ENCODE results near the gene PALLD.
"Not testable (repeated sequence)": the region's sequence is repeated elsewhere in the genome, so short reads cannot be mapped to it uniquely, and the experiment has no call there.

Gene PALLD

GRCh38 chr4:168804146-168804545, 307.3 kb downstream of the PALLD start:
- TF ChIP-seq, protein P1, sequence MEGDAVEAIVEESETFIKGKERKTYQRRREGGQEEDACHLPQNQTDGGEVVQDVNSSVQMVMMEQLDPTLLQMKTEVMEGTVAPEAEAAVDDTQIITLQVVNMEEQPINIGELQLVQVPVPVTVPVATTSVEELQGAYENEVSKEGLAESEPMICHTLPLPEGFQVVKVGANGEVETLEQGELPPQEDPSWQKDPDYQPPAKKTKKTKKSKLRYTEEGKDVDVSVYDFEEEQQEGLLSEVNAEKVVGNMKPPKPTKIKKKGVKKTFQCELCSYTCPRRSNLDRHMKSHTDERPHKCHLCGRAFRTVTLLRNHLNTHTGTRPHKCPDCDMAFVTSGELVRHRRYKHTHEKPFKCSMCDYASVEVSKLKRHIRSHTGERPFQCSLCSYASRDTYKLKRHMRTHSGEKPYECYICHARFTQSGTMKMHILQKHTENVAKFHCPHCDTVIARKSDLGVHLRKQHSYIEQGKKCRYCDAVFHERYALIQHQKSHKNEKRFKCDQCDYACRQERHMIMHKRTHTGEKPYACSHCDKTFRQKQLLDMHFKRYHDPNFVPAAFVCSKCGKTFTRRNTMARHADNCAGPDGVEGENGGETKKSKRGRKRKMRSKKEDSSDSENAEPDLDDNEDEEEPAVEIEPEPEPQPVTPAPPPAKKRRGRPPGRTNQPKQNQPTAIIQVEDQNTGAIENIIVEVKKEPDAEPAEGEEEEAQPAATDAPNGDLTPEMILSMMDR (IDR thresholded peaks at IDR 0.05; ENCODE audit: low read depth, low read length), result no peak
- H3K4me3 ChIP-seq (ENCODE audit: low read depth, low read length), result no peak overlapping the region

DNA sequence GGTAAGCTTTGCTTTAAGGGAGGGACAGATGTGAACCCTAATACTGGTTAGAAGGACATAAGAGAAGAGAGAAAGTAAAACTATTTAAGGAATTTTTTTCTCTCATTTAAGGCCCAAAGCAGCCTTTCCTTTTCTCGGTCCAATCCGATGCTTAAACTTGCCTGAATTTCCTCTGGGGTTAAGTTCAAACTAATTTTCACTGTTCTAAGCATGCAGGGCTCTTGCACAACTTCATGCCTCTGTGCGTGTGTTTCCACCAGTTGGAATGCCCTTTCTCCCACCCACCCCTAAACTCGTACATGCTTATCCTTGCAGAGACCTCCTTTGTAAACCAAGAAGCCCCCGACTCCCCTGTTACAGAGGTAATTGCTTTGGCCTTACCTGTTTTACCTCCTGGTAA, 308.5 kb downstream of the PALLD start:
- TF ChIP-seq, protein P1 (IDR thresholded peaks at IDR 0.05; ENCODE audit: low read depth, low read length), result no peak
- H3K4me3 ChIP-seq (ENCODE audit: low read depth, low read length), result no peak overlapping the region

GRCh38 chr4:168806247-168806646, 309.4 kb downstream of the PALLD start:
- not testable (repeated sequence) for H3K4me3 ChIP-seq (ENCODE audit: low read depth, low read length)

DNA sequence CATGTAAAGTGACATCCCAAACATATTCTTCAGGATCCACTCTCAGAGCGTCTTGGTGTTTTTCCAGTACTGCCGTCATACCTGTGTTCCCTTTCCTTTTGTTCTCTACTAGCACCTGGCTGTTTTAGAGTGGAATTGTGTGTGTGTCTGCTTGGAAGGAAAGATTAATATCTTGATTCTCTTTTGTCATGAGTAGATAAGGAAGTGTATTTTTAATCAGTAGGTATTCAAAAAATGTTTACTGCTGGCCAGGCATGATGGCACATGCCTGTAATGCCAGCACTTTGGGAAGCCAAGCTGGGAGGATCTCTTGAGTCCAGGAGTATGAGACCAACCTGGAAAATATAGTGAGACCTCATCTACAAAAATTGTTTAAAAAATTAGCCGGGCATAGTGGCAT, 314.4 kb downstream of the PALLD start:
- no peak overlapping the region for H3K4me3 ChIP-seq (ENCODE audit: low read depth, low read length)
- TF ChIP-seq, protein P1 (IDR thresholded peaks at IDR 0.05; ENCODE audit: low read depth, low read length), result no peak

DNA sequence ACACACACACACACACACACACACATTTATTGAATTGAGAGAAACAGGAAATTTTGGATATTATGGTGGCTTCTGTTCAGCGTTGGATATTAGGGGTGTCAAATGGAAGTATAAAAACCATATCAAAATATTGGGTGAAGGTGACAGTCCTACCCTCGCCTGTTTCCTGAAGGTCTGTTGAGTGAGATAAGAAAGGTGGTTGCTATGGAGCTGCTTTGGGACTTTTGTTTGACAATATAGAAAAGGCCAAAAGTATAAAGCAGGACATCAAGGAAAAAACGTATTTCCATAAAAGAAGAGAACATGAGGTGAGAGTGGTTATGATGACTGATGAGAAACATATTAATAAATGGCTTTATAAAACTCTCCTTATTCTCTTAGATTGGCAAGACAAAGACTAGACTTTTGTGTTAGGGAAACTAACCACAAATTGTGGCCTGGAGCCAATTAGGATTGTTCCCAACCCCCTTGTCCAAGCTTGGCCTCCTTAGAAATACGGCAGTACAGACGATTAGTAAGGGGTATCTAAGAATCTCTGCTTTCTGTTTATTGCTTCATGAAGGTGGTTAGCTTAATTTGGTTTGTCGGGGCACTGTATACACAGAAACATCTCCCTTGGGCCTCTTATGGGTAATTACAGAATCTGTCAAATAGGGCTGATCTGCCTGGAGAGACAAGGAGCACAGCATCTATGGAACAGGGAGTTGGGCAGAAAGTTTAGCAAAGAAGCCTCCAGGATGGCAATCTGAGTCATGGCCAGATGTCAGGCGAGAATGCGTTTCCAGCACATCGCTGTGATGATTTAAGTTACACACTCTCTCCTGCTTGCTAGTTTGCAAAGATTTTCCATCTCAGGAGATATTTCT, 315.2 kb downstream of the PALLD start:
- H3K4me3 ChIP-seq (ENCODE audit: low read depth, low read length), result 0 out of 2 replicates have a peak overlapping the region, but pooled peaks have one; percentile 6
- TF ChIP-seq, protein P1 (IDR thresholded peaks at IDR 0.05; ENCODE audit: low read depth, low read length), result no peak

- TF ChIP-seq, protein P1 (IDR thresholded peaks at IDR 0.05; ENCODE audit: low read depth, low read length), result no peak
These were observed 316.0 kb downstream of the PALLD start for GRCh38 chr4:168812806-168813205.

DNA sequence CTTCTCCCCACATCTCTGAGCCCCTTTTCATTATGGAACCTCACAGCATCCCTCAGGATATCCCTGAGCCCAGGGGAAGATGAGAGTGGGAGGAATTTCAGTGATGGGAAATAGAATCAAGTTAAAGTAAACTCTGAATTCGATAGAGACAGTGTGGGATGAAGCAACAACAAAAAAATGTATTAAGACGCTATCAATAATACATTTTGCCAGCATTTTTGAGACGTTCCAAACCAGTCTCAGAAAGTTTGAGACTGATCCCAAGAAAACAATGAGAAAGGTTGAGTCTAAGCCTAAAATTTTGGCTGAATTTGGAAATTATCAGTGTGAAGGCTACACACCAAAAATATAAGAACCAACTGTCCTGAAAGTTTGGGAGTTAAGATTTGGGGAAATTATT, 317.0 kb downstream of the PALLD start:
- TF ChIP-seq, protein P1 (IDR thresholded peaks at IDR 0.05; ENCODE audit: low read depth, low read length), result no peak

More at GRCh38 chr4:168812806-168813205, 316.0 kb downstream of the PALLD start:
- H3K4me3 ChIP-seq (ENCODE audit: low read depth, low read length), result no peak overlapping the region

More for the DNA sequence above, 317.0 kb downstream of the PALLD start:
- H3K4me3 ChIP-seq (ENCODE audit: low read depth, low read length), result no peak overlapping the region

Data from WI38 (cell line).